ENCODE measurements around the gene RBMS3. TPM values are rescaled to one million over a fixed set of nuclear protein-coding genes. Genes with fewer than 3 reads are reported as not detected.
A peak's percentile ranks its signal among the peaks of the same experiment; 100 is the strongest.

Gene RBMS3
- total RNA-seq, 1 donor from 2014 or later = 3.4 TPM

GRCh38 chr3:29932696-29933325 lies 651.9 kb downstream of the RBMS3 start:
- H3K4me3 ChIP-seq (ENCODE audit: low read depth, low read length) = no peak overlapping the region
- DNase-seq (ENCODE audit: low read depth) (no peak), FAIRE-seq (no peak)
- no peaks in the 10 kb centered on the region for H3K36me3 ChIP-seq (ENCODE audit: control insufficient read depth, insufficient read depth, low read length)
- no peak for TF ChIP-seq CTCF (IDR thresholded peaks at IDR 0.05; ENCODE audit: insufficient read depth, low read length, severe bottlenecking)
- no peaks in the 10 kb centered on the region for H3K27me3 ChIP-seq (ENCODE audit: control insufficient read depth, insufficient read depth, low read length)

GRCh38 chr3:29933802-29934490 lies 653.1 kb downstream of the RBMS3 start:
- H3K27me3 ChIP-seq (ENCODE audit: control insufficient read depth, insufficient read depth, low read length) = no peaks in the 10 kb centered on the region
- no peak for TF ChIP-seq CTCF (IDR thresholded peaks at IDR 0.05; ENCODE audit: insufficient read depth, low read length, severe bottlenecking)
- H3K4me3 ChIP-seq (ENCODE audit: low read depth, low read length) = no peak overlapping the region
- FAIRE-seq (no peak), DNase-seq (ENCODE audit: low read depth) (no peak)
- no peaks in the 10 kb centered on the region for H3K36me3 ChIP-seq (ENCODE audit: control insufficient read depth, insufficient read depth, low read length)

GRCh38 chr3:29934751-29935150 lies 653.9 kb downstream of the RBMS3 start:
- no peaks in the 10 kb centered on the region for H3K36me3 ChIP-seq (ENCODE audit: control insufficient read depth, insufficient read depth, low read length)
- no peak overlapping the region for H3K4me3 ChIP-seq (ENCODE audit: low read depth, low read length)
- DNase-seq (ENCODE audit: low read depth) (no peak), FAIRE-seq (no peak)
- no peak for TF ChIP-seq CTCF (IDR thresholded peaks at IDR 0.05; ENCODE audit: insufficient read depth, low read length, severe bottlenecking)
- no peaks in the 10 kb centered on the region for H3K27me3 ChIP-seq (ENCODE audit: control insufficient read depth, insufficient read depth, low read length)

GRCh38 chr3:29936054-29936453 lies 655.2 kb downstream of the RBMS3 start:
- H3K27me3 ChIP-seq (ENCODE audit: control insufficient read depth, insufficient read depth, low read length) = no peaks in the 10 kb centered on the region
- FAIRE-seq = peak; percentile 82
- H3K36me3 ChIP-seq (ENCODE audit: control insufficient read depth, insufficient read depth, low read length) = no peaks in the 10 kb centered on the region
- H3K4me3 ChIP-seq (ENCODE audit: low read depth, low read length) = no peak overlapping the region
- TF ChIP-seq CTCF (IDR thresholded peaks at IDR 0.05; ENCODE audit: insufficient read depth, low read length, severe bottlenecking) = no peak
- DNase-seq (ENCODE audit: low read depth) = peak; percentile 51

- DNase-seq (ENCODE audit: low read depth) = no peak
- Histone ChIP-seq H3K4me3 (ENCODE audit: low read depth, low read length) (no peak overlapping the region), H3K27me3 (ENCODE audit: control insufficient read depth, insufficient read depth, low read length) (no peaks in the 10 kb centered on the region), H3K36me3 (ENCODE audit: control insufficient read depth, insufficient read depth, low read length) (no peaks in the 10 kb centered on the region)
- no peak for TF ChIP-seq CTCF (IDR thresholded peaks at IDR 0.05; ENCODE audit: insufficient read depth, low read length, severe bottlenecking)
- FAIRE-seq = no peak
Observed at GRCh38 chr3:29936766-29937165, 655.9 kb downstream of the RBMS3 start.

Data from bronchial epithelial cell (primary cell).